Measurements from ENCODE around the gene NPSR1. TPM values are rescaled to one million over a fixed set of nuclear protein-coding genes. Genes with fewer than 3 reads are reported as not detected.

The NPSR1 gene
- total and polyA plus RNA-seq, 9 of the 15 experiments (the other 6 are each of a cell fraction or from before 2014, with no cell fraction given) = not detected

- WGBS (ENCODE audit: insufficient coverage, low coverage, missing lambda C conversion rate) = 0% methylated on average over 1 of the region's 1 CpG
- POLR2A ChIA-PET = no interaction called here
- DNase-seq (ENCODE audit: extremely low read depth in 1 of 4, low spot score in 3 of 4) (no peak), ATAC-seq (no peak), FAIRE-seq (no peak)
- TF ChIP-seq ZNF707 (CRISPR knock-in tag; conservative IDR thresholded peaks at IDR 0.05) (no peak), HNRNPL (IDR thresholded peaks at IDR 0.05; ENCODE audit: low read depth, low read length) (no peak), FOXM1 (IDR thresholded peaks at IDR 0.05; ENCODE audit: low read depth) (no peak), FOXM1 (CRISPR knock-in tag; IDR thresholded peaks at IDR 0.05; ENCODE audit: low read depth) (no peak), ZNF253 (CRISPR knock-in tag; conservative IDR thresholded peaks at IDR 0.05) (no peak), SNRNP70 (optimal IDR thresholded peaks at IDR 0.05; ENCODE audit: low read depth, low read length) (no peak), RNF2 (IDR thresholded peaks at IDR 0.05) (no peak), ZNF143 (CRISPR knock-in tag; IDR thresholded peaks at IDR 0.05) (no peak), LCOR (CRISPR knock-in tag; IDR thresholded peaks at IDR 0.05) (no peak), NFE2 (IDR thresholded peaks at IDR 0.05; ENCODE audit: low read depth) (no peak), SNIP1 (IDR thresholded peaks at IDR 0.05; ENCODE audit: low read depth) (no peak), TAF9B (IDR thresholded peaks at IDR 0.05; ENCODE audit: partially characterized antibody) (no peak)
- TF ChIP-seq, protein P1, sequence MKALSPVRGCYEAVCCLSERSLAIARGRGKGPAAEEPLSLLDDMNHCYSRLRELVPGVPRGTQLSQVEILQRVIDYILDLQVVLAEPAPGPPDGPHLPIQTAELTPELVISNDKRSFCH (CRISPR knock-in tag; IDR thresholded peaks at IDR 0.05) = no peak
- TF ChIP-seq, protein P1 (tag; IDR thresholded peaks at IDR 0.05) = no peak
- in situ Hi-C loops (cut with MboI) = no loop called here
- Histone ChIP-seq H2AFZ (ENCODE audit: low read depth, low read length) (no peak overlapping the region), H3K79me2 (ENCODE audit: control insufficient read depth, insufficient read depth, low read length) (no peaks in the 10 kb centered on the region), H3K9ac (ENCODE audit: insufficient read depth in 1 of 2, low read depth in 2 of 2, low read length in 2 of 2) (no peak overlapping the region), H3K36me3 (ENCODE audit: control insufficient read depth, insufficient read depth, low read length) (no peaks in the 10 kb centered on the region), H3K9me1 (ENCODE audit: control insufficient read depth, insufficient read depth, low read length) (no peaks in the 10 kb centered on the region), H3K27ac (ENCODE audit: extremely low read depth, low read depth, low read length) (no peak overlapping the region), H3K9me3 (replicated peaks; ENCODE audit: control insufficient read depth, insufficient read depth, low read depth, low read length) (no peaks in the 10 kb centered on the region), H3K27me3 (ENCODE audit: control insufficient read depth in 2 of 2, insufficient read depth in 2 of 2, low read length in 2 of 2) (no peaks in the 10 kb centered on the region), H3K4me1 (replicated peaks in 1 of 2; ENCODE audit: control insufficient read depth in 2 of 2, insufficient read depth in 2 of 2, low read length in 2 of 2) (no peaks in the 10 kb centered on the region), H3K4me2 (ENCODE audit: insufficient read depth, low read length) (no peak overlapping the region), H3K4me3 (no peak overlapping the region), H4K20me1 (replicated peaks; ENCODE audit: control insufficient read depth, insufficient read depth, low read length) (no peaks in the 10 kb centered on the region)
- BruUV-seq (replicated peaks) = no TSS peak
- CTCF ChIA-PET (ENCODE audit: low intra/inter-chr PET ratio) = no interaction called here
- intact Hi-C loops (cut with micrococcal nuclease) = loop anchor here (2.0 to 5.0 kb wide), 2 partner anchors 279 to 669 kb away; partner anchors contain the start of gene DPY19L1
Measured at GRCh38 chr7:34758111-34758601, 100.1 kb downstream of the NPSR1 start.

Measured in K562 (cell line).